Measurements from ENCODE around the gene NFAT5. TPM values are rescaled to one million over a fixed set of nuclear protein-coding genes. Genes with fewer than 3 reads are reported as not detected.
"Not testable (repeated sequence)": the region's sequence is repeated elsewhere in the genome, so short reads cannot be mapped to it uniquely, and the experiment has no call there.

NFAT5 gene
- total RNA-seq, 1 donor from 2014 or later = 31.4 TPM

DNA sequence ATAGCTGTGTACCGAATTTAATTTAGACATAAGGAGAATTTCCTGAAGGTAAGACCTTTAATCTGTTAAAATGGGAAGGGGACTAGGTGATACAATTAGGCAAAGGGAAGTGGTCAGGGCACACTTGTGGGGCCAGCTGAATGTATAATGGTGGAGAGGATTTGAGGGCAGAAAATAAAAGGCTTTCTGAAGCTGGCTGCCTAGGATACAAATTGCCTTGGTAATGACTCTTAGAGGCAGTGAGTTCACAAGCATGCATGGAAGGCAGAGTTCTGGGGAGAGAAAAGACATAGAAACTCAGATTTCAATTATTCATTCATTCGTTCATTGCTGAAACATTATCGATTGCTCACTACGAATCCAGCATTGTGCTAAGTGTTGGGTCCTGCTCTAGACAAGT lies 12.4 kb upstream of the NFAT5 start:
- no peak for DNase-seq (ENCODE audit: low spot score)

DNA sequence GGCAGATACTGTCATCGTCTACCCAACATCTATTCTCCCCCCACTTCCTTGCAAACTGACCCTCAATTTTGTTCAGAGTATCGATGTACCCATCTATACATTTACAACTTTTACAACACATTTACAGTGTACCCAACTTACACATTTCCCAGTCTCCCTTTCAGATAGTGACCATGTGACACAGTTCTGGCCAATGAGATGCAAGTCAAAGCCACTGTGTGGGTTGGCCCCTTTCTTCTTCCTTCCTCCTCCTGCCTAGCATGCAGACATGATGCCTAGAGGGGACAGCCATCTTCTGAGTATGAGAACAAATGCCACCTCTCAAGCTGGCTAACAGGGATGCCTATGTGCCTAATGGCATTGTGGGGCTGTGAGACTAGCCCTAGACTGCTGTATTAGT lies 11.3 kb upstream of the NFAT5 start:
- DNase-seq (ENCODE audit: low spot score) = no peak

DNA sequence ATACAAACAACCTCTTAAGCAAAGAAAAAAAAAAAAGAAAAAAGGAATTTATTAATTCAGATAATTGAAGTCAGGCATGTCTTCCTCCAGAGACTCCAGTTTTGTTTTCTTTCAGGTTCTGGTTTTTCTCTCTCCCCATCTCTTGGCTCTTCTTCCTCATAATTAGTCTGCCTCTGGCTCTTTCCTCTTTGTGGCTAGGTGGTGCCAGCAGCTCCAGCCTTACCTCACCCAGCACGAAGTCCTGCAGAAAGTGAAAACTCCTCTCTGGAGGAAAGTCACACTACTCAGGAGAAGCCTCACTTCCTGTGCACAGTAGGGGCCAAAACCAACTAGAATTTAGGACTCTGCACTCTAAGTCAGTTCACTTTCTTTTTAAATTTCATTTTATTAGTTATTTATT lies 10.3 kb upstream of the NFAT5 start:
- DNase-seq (ENCODE audit: low spot score) = no peak

DNA sequence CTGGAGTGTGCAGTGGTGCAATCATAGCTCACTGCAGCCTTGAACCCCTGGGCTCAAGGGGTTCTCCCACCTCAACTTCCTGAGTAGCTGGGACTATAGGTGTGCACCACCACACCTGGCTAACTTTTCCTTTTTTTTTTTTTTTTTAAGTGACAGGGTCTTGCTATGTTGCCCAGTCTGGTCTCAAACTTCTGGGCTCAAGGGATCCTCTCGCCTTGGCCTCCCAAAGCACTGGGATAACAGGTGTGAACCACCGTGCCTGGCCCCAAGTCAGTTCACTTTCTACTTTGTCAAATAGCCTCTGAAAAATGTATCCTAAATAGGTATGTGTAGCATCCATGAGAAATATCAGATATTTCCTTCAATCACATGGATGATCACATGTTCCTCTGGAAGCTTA lies 9.9 kb upstream of the NFAT5 start:
- DNase-seq (ENCODE audit: low spot score) = no peak

DNA sequence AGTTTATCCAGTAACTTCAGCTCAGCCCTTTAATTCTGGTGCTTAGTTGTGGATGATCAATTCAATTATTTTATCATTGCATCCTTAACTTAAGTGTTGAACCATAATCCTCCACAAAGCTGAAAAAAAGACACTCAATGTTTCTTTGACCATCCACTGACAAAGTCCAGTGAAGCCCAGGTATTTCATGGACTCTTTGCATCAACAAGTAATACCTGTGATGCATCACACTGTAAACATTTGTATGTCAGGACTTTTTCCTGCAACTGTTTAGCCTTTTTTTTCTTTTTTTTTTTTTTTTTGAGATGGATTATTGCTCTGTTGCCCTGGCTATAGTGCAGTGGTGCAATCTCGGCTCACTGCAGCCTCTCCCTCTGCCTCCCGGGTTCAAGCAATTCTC lies 6.6 kb upstream of the NFAT5 start:
- DNase-seq (ENCODE audit: low spot score) = no peak

DNA sequence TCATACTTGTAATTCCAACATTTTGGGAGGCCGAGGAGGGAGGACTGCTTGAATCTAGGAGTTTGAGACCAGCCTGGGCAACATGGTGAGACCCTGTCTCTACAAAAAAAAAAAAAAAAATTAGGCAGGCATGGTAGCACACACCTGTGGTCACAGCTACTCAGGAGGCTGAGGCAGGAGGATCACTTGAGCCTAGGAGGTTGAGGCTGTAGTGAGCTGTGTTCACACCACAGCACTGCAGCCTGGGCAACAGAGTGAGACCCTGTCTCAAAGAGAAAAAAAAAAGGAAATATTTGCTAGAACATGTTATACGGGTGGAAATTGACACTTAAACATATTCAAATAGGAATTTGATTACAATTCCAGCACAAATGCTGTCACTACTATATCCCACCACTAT lies 4.4 kb upstream of the NFAT5 start:
- not testable (repeated sequence) for DNase-seq (ENCODE audit: low spot score)

DNA sequence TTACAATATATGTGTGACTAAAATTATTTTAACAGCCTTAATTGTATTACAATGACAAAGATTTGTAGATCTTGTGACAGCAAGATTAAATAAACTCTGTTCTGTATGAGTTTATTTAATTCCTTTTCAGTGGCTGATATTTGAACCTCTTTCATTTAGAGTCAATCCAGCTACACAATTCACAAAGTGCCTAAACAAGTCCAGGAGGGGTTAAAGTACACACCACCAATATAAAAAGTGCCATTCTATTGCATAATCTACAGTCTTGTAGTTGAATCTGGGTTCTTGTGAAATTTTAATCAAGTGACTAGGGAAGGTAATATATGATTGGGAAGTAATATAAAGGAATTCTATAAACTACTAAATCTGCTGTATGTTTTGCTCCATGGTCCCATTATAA lies 3.9 kb upstream of the NFAT5 start:
- no peak for DNase-seq (ENCODE audit: low spot score)

DNA sequence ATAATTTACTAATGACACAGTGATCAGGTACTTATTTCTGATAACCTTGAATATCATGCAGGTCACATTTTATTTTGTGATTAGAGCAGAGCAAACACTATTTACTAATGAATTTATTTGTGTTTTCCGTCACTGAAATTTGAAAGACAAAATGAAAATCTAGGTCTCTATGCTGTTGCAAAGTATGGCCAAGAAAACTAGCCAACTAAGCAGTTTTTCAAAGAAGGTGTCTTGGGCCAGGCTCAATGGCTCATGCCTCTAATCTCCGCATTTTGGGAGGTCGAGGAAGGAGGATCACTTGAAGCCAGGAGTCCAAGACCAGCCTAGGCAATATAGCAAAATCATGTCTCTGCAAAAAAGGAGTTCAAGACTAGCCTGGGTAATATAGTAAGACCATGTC lies 3.0 kb upstream of the NFAT5 start:
- no peak for DNase-seq (ENCODE audit: low spot score)

DNA sequence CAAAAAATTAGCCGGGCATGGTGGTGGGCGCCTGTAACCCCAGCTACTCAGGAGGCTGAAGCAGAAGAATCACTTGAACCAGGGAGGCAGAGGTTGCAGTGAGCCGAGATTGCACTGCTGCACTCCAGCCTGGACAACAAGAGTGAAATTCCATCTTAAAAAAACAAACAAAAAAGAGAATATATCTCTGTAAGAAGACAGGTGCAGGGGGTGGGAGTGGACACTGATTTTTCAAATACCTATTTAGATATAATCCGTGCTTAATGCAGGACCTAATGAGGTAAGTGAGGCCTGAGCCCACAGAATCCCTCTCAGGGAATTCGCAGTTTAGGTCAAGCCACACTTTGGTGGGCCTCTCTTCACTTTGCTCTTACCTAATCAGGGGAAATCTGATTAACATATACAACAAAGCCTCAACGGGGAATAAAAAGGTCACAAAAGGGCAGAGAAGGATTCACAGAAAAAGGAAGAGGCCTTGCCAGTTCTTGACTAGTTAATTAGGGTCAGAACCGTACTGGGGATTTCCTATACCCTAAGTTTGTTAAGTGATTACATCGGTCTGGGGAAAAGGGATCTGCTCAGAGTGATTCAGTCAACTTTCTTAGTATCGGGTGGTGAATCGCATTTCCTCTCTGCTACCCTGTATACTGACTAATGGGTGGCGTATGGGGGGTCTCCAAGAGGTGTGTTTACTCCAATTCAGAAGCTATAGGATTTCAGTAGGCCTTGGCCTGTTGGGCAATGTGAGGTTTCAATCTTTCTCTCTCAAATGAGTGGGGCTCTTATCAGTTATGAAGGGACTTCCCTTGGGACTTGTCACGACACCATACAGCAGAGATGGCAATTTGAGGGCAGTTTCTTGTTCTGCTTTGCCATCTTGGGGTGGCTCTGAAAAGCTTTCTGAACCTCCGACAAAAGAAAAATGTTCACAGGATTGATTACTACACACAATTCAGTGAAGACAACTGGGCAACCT lies 1.9 kb upstream of the NFAT5 start:
- no peak for DNase-seq (ENCODE audit: low spot score)

DNA sequence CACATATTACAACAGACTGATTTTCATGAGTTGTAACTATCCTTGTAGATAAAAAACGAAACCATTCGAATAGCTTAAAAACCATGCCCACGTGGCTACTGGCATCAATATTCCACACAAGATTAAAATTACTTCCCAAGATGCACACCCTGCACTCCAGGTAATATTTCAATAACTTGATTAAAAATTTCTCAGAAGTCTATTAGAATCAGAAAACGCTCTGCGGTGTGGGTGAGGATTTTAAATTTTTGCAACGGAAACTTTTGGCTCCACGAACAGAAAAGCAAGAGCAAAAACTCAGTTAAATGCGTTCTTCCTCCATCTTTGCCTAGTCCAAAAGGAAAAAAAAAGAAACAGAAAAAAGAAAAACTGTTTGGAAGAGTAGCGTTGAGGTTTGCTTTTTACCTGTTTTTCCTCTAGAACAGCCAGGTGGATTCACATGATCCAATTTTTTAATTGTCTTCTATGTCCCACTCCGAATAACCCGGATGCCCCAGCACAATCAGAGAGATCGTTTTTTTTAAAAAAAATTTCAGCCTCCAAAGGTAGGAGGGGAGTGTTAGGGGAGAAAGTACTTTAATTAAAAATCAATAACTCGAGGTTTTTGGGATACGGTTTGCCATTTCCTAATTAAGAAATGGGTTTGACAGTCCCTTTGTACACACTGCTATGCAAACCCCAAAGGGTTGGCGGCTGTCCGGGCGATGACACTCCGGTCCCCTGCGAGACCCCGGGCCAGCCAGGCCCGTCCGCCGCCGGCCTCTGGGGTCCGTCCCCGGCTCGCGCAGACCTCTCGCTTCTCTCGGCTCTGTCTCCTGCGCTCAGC lies 708 bp upstream of the NFAT5 start:
- no peak for DNase-seq (ENCODE audit: low spot score)

DNA sequence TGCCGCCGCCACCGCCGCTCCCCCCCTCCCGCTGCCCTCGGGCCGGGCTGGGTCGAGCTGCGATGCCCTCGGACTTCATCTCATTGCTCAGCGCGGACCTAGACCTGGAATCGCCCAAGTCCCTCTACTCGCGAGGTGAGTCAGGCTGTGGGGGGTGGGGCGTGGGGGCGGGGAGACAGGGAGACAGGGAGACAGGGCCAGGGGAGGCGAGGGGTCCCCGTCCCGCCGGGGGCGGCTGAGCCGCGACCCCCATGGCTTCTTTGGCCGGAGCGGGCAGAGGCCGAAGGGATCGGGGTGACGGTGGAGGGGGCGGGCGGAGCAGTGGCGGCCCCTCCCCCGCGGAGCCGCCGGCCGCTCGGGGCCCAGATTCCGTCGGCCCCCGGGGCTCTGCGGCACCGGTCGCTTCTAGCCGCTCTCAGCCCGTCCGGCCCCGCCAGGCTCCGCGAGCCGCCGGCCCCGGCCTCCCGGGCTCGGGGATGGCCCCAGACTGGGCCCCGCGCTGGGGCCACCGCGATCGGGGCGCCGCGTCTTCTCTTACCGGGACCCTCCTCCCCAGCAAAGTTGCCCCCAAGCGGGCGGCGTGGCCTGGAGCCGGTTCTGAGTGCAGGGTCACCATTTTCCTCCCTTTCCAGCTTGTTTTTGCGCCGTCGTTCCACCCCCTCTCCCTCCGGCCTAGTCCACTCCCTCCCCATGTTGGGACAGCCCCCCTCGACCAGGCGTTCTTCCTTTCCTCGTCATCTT lies 644 bp downstream of the NFAT5 start:
- DNase-seq (ENCODE audit: low spot score) = peak; percentile 28

DNA sequence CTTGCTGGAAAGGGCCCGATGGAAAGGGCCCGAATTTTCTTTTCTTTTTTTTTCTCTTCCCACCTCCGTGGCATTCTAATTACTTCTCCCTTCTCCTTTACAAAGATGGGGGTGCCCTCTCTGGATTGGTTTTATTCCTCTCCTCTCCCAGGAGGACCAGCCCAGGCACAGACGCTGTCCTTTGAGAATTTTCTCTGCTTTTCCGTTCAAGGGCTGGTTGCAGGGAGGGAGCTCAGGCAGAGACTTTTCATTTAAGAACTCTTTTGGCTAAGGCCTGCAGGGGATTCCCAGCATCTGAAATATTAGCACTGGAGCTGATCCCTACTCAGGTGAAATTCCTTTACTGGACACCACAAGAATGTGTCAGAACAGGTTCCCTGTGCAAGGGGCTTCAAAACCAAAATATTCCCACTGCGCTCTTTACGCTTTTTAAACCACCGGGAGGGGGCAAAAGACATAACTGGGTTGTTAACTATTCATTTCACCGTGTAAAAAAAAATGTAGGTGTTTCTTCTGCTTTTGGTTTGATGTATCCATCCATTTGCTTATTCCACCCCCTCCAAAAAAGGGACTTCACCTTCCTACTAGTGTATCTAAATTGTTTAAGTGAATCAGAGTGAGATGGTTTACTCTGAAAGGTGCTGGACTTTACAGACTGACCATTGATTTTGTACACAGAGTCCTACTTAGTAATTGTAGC lies 1.4 kb downstream of the NFAT5 start:
- DNase-seq (ENCODE audit: low spot score) = peak; percentile 11

DNA sequence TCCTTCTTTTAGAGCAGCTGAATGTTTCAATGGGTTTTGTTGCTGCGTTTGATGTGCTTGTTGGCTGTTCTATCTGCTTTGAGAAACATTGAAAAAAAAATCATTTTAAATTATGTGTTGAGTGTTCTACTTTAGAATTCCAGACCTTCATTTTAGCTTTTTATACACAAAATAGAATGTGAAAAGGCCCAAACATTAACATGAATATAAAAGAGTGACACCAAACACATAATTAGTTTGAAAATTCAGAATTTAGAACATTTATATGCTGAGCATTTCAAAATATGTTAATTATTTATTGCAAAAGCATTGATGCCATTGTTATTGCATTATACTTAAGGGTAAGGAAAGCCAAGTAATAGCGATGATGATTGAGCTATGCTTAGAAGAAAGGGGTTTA lies 2.9 kb downstream of the NFAT5 start:
- DNase-seq (ENCODE audit: low spot score) = no peak

DNA sequence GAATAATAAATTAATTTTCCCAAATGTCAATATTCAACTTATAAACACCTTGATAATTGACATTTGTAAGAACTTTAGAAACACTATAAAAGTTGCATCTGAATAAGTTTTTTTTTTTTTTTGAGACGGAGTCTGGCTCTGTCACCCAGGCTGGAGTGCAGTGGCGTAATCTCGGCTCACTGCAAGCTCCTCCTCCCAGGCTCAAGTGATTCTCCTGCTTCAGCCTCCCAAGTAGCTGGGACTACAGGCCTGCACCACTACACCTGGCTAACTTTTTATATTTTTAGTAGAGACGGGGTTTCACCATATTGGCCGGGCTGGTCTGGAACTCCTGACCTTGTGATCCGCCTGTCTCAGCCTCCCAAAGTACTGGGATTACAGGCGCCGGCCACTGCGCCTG lies 13.0 kb downstream of the NFAT5 start:
- not testable (repeated sequence) for DNase-seq (ENCODE audit: low spot score)

DNA sequence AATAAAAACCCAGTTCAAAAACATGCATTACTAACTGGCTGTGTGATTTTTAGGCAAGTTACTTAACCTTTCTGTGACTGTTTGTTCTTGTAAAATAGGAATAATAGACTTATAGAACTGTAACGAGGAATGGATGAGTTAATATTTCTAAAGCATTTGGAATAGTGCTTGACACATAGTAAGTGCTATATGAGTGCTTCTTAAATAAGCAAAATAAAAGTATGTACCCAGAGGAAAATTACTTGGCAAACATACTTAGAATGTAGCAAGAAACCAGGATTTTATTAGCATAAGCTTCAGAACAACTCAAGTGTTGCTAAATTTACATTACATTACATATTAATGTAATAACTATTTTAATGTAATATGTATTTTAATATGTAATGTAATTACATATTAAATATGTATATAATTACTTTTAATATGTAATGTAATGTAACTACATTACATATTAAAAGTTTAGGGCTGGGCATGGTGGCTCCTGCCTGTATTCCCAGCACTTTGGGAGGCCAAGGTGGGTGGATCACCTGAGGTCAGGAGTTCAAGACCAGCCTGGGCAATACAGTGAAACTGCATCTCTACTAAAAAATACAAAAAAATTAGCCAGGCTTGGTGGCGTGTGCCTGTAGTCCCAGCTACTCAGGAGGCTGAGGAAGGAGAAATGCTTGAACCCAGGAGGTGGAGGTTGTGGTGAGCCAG lies 14.2 kb downstream of the NFAT5 start:
- no peak for DNase-seq (ENCODE audit: low spot score)

DNA sequence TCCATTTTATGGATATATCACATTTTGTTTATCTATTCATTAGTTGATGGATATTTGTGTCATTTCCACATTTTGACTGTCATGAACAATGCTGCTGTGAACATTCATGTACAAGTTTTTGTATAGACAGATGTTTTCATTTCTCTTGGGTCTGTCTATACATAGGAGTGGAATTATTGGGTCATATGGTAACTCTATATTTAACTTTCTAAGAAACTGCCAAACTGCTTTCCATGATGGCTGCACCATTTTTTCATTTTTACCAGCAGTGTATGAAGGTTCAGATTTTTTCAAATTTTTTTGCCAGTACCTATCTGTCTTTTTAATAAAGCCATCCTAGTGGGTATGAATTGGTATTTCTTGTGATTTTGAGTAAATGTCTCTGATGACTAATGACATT lies 15.5 kb downstream of the NFAT5 start:
- DNase-seq (ENCODE audit: low spot score) = no peak

DNA sequence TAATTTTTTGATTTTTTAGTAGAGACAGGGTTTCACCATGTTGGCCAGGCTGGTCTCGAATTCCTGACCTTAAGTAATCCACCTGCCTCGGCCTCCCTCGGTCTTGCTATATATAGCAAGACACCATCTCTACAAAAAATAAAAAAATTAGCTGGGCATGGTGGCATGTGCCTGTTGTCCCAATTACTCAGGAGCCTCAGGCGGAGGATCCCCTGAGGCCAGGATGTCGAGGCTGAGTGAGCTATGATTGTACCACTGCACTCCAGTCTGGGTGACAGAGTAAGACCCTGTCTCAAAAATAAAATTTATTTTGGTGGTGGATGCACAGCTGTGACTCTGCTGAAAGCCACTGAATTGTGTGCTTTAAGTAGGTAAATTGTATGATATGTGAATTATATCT lies 18.7 kb downstream of the NFAT5 start:
- not testable (repeated sequence) for DNase-seq (ENCODE audit: low spot score)

DNA sequence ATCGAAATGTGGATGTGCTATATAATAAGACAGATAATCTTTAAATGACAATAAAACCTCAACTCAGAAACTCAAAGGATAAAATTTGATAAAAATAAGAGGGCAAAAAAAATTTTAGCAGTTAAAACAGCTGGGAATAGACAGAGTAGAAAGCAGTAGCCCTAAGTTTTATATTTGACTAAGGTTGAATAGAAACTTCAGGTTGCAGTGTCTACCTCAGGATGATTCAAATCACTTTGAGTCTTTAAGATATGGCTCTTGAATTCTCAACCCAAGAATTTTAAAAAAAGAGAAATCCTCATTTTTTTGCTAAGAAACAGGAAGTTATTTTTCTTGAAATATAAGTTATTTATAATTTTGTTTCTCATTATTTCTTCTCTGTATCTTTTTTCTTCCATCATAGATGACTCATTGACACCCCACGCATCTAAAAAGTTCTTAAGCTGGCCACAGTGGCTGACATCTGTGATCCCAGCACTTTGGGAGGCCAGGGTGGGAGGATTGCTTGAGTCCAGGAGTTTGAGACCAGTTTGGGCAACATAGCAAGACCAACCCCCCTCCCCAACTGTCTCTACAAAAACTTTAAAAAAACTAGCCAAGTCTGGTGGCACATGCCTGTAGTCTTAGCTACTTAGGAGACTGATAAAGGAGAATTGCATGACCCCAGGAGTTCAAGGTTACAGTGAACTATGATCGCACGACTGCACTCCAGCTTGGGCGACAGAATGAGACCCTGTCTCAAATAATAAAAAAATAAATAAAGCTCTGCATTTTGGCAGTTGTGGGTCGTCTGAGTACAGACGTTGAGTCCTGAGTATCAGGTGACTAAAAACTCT lies 23.9 kb downstream of the NFAT5 start:
- no peak for DNase-seq (ENCODE audit: low spot score)

DNA sequence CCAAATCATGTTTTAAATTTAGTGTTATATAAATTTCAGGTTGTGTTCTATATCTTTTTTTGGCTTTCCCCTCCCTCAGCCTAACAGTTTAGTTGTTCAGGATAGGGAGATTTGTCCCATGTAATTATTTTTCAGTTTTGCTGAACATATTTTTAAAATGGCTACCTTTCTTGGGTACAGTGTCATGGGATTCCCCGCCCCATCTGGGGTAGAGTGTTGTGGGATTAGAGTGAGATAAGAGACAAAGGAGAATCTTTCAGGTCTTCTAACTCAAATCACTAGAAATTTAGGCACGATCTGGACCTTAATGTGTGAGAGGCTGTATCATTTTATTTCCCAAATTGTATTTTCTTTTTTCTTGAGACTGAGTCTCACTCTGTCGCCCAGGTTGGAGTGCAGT lies 24.8 kb downstream of the NFAT5 start:
- DNase-seq (ENCODE audit: low spot score) = no peak

DNA sequence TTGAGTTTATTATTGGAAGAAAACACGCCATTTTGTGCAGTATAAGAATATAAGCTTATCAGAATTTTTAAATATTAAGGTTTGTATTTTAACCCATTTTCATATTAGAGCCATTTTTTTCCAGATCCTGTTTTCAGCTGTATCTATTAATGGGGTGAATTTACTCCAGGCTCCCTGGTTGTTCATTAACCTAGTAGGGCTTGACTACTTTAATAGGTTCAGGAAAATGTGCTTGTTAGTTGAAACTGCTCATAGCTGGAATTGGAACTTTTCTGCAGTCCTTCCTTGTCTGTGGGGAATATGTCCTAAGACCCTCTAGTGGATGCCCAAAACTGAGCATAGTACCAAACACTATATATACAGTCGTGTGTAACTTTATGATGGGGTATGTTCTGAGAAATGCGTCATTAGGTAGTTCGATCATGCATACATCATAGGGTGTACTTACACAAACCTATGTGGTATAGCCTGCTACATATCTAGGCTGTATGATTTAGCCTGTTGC lies 28.0 kb downstream of the NFAT5 start:
- no peak for DNase-seq (ENCODE audit: low spot score)

Data from mucosa of gallbladder (tissue), 1 donor.